ENCODE measurements around the gene SIGMAR1. TPM values are rescaled to one million over a fixed set of nuclear protein-coding genes. Genes with fewer than 3 reads are reported as not detected.
A peak's percentile ranks its signal among the peaks of the same experiment; 100 is the strongest.

SIGMAR1 gene
- total and polyA plus RNA-seq, 2 of the 8 experiments (the other 6 are each of a cell fraction or from before 2014, with no cell fraction given): 84.2 to 134 TPM

GRCh38 chr9:34611811-34612787 is 25.5 kb downstream of the SIGMAR1 start, which contains the start of gene RPP25L:
Gene RPP25L (minus strand): TSS chr9:34612097. CDS start chr9:34611296, 801 bp downstream.
- Histone ChIP-seq H3K79me2 (ENCODE audit: control insufficient read depth in 1 of 2, insufficient read depth in 2 of 2, low read length in 2 of 2) (no peaks in the 10 kb centered on the region), H4K5ac (ENCODE audit: insufficient read length, low read depth, low read length) (peak within 1 kb of the TSS; percentile 77), H2AK5ac (ENCODE audit: low read depth, low read length) (no peak within 1 kb of the TSS), H3K56ac (replicated peaks; ENCODE audit: insufficient read length, low read depth, low read length) (peak within 1 kb of the TSS; percentile 70), H2BK120ac (replicated peaks; ENCODE audit: low read depth, low read length) (peak within 1 kb of the TSS; percentile 18), H4K91ac (replicated peaks; ENCODE audit: insufficient read length, low read length) (peak within 1 kb of the TSS; percentile 11), H3K27ac (ENCODE audit: low read depth, low read length) (peak within 1 kb of the TSS; percentile 43; the same call in 1 of the 2 replicates), H3K4me3 (ENCODE audit: extremely low read depth in 1 of 4, insufficient read depth in 2 of 4, low read depth in 3 of 4, low read length in 4 of 4) (peak within 1 kb of the TSS; percentile 74 to 87 (median 82)), H2BK15ac (ENCODE audit: low read length) (peak within 1 kb of the TSS; percentile 72; the same call in 1 of the 2 replicates), H2BK20ac (ENCODE audit: low read length) (no peak within 1 kb of the TSS), H3K23ac (ENCODE audit: insufficient read length) (no peak within 1 kb of the TSS), H4K20me1 (replicated peaks in 1 of 2; ENCODE audit: control insufficient read depth in 1 of 2, insufficient read depth in 2 of 2, low read length in 2 of 2) (no peaks in the 10 kb centered on the region), H3K9me3 (ENCODE audit: insufficient read depth in 2 of 2, low read depth in 1 of 2, low read length in 1 of 2) (no peaks in the 10 kb centered on the region), H2BK12ac (ENCODE audit: low read depth, low read length) (peak within 1 kb of the TSS; percentile 10; the same call in 1 of the 2 replicates), H2AFZ (ENCODE audit: low read length) (peak within 1 kb of the TSS; percentile 90; the same call in 1 of the 2 replicates), H3K79me1 (ENCODE audit: low read depth, low read length) (no peaks in the 10 kb centered on the region), H3K18ac (ENCODE audit: extremely low read depth, low read length) (peak within 1 kb of the TSS; percentile 90), H3K14ac (ENCODE audit: insufficient read length) (peak within 1 kb of the TSS; percentile 92), H3K27me3 (replicated peaks in 1 of 4; ENCODE audit: control insufficient read depth in 3 of 4, extremely low read depth in 1 of 4, insufficient read depth in 3 of 4, low read length in 3 of 4) (peaks cover 0 to 6% (median 2%) of the 10 kb centered on the region in 4 experiments; a peak in 2 of 7 replicates), H3K23me2 (ENCODE audit: low read depth, low read length) (peaks cover 10% of the 10 kb centered on the region; the same call in 1 of the 2 replicates), H4K8ac (ENCODE audit: extremely low read depth, insufficient read depth, low read length) (peak within 1 kb of the TSS; percentile 95), H3K4ac (replicated peaks; ENCODE audit: insufficient read length, low read depth, low read length) (peak within 1 kb of the TSS; percentile 82), H3K4me2 (ENCODE audit: insufficient read depth in 1 of 2, low read depth in 2 of 2, low read length in 2 of 2) (peak within 1 kb of the TSS; percentile 81 to 94), H3K36me3 (ENCODE audit: control insufficient read depth in 2 of 4, insufficient read depth in 4 of 4, low read length in 3 of 4) (no peaks in the 10 kb centered on the region; a peak in 1 of 8 replicates), H3K9ac (replicated peaks in 1 of 4; ENCODE audit: extremely low read depth in 1 of 4, low read depth in 3 of 4, low read length in 3 of 4) (peak within 1 kb of the TSS in 3 of 4 experiments; percentile 79 to 83 (median 81); a peak in 6 of 7 replicates), H2BK5ac (ENCODE audit: low read depth, low read length) (no peak within 1 kb of the TSS), H3K4me1 (replicated peaks in 1 of 4; ENCODE audit: control insufficient read depth in 3 of 4, insufficient read depth in 4 of 4, low read length in 3 of 4) (peaks cover 0 to 11% (median 6%) of the 10 kb centered on the region in 4 experiments; a peak in 6 of 7 replicates)
- POLR2A ChIA-PET (ENCODE audit: partially characterized antibody): interaction anchor here (0.8 to 3.4 kb wide), 5 partner anchors 10 to 33 kb away, joined by 3 to 17 read pairs (median 3); partner anchors contain the start of genes ARID3C and SIGMAR1
- FAIRE-seq (no peak), DNase-seq (ENCODE audit: low read depth in 1 of 2, low spot score in 2 of 2) (peak in 1 of 2 experiments; percentile 88)
- WGBS, 2 experiments (ENCODE audit: extremely low coverage in 1 of 2, insufficient coverage in 1 of 2, insufficient read length in 1 of 2, insufficient replicate concordance in 2 of 2, low coverage in 1 of 2, low lambda C conversion rate in 2 of 2, missing lambda C conversion rate in 1 of 2): 4% methylated on average over 58 of the region's 77 CpGs; no CpG with 5 or more reads in 1 of the 2 experiments
- CTCF ChIA-PET (ENCODE audit: partially characterized antibody): interaction anchor here (0.6 to 16.9 kb wide), 16 partner anchors 8 to 979 kb away, joined by 3 to 401 read pairs (median 4); partner anchors contain the start of genes ARID3C, DCTN3, GALT and SIGMAR1
- no peak for TF ChIP-seq SAP30 (IDR thresholded peaks at IDR 0.05; ENCODE audit: insufficient read depth, insufficient replicate concordance, low read length)
- TF ChIP-seq TCF12 (IDR thresholded peaks at IDR 0.05; ENCODE audit: low read depth, low read length): no peak
- no peak for TF ChIP-seq JUN (IDR thresholded peaks at IDR 0.05; ENCODE audit: low read depth, low read length)
- TF ChIP-seq CBX5 (IDR thresholded peaks at IDR 0.05; ENCODE audit: low read depth, low read length): no peak
- TF ChIP-seq NANOG (IDR thresholded peaks at IDR 0.05; ENCODE audit: insufficient read depth, low read depth, low read length, poor library complexity, severe bottlenecking): no peak
